ENCODE results near the gene PPP3CB.

The PPP3CB gene

DNA sequence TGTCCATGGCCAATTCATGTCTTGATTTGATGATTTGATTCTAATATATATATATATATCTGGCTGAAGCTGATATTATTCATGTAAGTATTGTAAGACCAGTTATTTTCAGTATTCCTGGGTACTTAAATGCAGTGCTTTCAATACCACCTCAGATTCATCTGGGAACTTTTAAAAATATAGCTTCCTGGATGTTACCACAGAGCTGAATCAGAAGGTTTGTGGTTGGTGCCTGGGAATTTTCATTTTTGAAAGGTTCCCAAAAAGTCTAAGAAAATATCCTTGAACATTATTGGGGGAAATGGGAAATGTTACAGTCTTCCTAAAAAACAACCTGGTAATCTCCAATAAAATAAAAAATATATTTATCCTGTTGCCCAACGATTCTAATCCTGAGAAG is 10.7 kb upstream of the PPP3CB start:
- H3K9ac ChIP-seq (ENCODE audit: low read depth, low read length): 0 out of 2 replicates have a peak overlapping the region, but pooled peaks have one; percentile 40
- no peaks in the 10 kb centered on the region for H3K9me3 ChIP-seq (ENCODE audit: insufficient read depth, low read depth, low read length)
- H3K27ac ChIP-seq (ENCODE audit: low read length): no peak overlapping the region
- peaks cover 10% of the 10 kb centered on the region for H3K4me1 ChIP-seq (ENCODE audit: insufficient read depth, low read length)
- H3K27me3 ChIP-seq (ENCODE audit: insufficient read depth, low read length): no peaks in the 10 kb centered on the region
- H3K4me3 ChIP-seq (ENCODE audit: low read length): no peak overlapping the region
- H3K36me3 ChIP-seq (ENCODE audit: insufficient read depth, low read depth, low read length): peaks cover 31% of the 10 kb centered on the region

DNA sequence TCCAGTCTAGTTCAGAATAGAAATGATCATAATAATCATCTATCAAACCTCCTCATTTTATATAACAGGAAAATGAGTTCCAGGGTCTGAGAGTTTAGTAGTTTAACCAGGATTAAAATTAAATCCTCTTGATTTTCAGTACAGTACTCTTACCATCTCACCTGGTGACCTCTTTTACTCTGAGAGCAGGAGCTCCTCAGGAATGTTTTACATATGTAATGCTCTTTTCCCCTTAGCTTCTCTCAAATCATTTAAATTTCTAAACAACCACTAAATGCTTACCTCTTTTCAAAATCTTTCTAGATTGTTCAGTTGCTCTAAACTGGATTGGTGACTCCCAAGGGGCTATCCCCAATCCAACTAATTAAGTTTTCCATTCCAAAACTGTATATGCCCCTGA is 10.2 kb upstream of the PPP3CB start:
- peaks cover 36% of the 10 kb centered on the region for H3K36me3 ChIP-seq (ENCODE audit: insufficient read depth, low read depth, low read length)
- H3K9me3 ChIP-seq (ENCODE audit: insufficient read depth, low read depth, low read length): no peaks in the 10 kb centered on the region
- peaks cover 10% of the 10 kb centered on the region for H3K4me1 ChIP-seq (ENCODE audit: insufficient read depth, low read length)
- H3K27ac ChIP-seq (ENCODE audit: low read length): no peak overlapping the region
- no peaks in the 10 kb centered on the region for H3K27me3 ChIP-seq (ENCODE audit: insufficient read depth, low read length)
- H3K4me3 ChIP-seq (ENCODE audit: low read length): no peak overlapping the region
- H3K9ac ChIP-seq (ENCODE audit: low read depth, low read length): peak overlapping the region; percentile 40; the same call in 1 of the 2 replicates

- Histone ChIP-seq H3K4me3 (ENCODE audit: low read length) (no peak overlapping the region), H3K27ac (ENCODE audit: low read length) (no peak overlapping the region), H3K27me3 (ENCODE audit: insufficient read depth, low read length) (no peaks in the 10 kb centered on the region), H3K36me3 (ENCODE audit: insufficient read depth, low read depth, low read length) (peaks cover 59% of the 10 kb centered on the region), H3K9ac (ENCODE audit: low read depth, low read length) (no peak overlapping the region), H3K4me1 (ENCODE audit: insufficient read depth, low read length) (peaks cover 10% of the 10 kb centered on the region), H3K9me3 (ENCODE audit: insufficient read depth, low read depth, low read length) (no peaks in the 10 kb centered on the region)
Observed at GRCh38 chr10:73503037-73503436, 7.2 kb upstream of the PPP3CB start.

GRCh38 chr10:73501651-73502050 is 5.8 kb upstream of the PPP3CB start:
- peaks cover 70% of the 10 kb centered on the region for H3K36me3 ChIP-seq (ENCODE audit: insufficient read depth, low read depth, low read length)

DNA sequence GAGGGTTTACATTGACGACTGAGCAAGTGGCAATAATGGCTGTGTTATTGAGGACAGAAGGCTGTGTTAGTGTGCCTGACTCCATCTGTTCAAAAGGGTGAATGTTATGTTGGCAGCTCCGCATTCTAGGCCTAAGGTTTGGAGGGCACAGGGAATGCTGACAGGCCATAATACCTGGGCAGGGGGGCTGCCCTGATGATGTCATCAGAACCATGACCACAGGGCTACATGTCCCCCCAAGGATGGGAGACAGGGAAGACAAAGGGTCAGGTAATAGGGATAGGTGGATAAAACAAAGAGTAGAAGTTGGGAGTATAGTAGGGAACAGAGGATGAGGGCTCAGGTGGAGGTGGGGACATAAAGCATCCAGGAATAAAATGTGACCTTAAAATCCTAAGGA is 1.8 kb upstream of the PPP3CB start:
- H3K36me3 ChIP-seq (ENCODE audit: insufficient read depth, low read depth, low read length): peaks cover 43% of the 10 kb centered on the region
- no peaks in the 10 kb centered on the region for H3K27me3 ChIP-seq (ENCODE audit: insufficient read depth, low read length)
- no peak overlapping the region for H3K4me3 ChIP-seq (ENCODE audit: low read length)
- H3K9me3 ChIP-seq (ENCODE audit: insufficient read depth, low read depth, low read length): no peaks in the 10 kb centered on the region
- H3K4me1 ChIP-seq (ENCODE audit: insufficient read depth, low read length): peaks cover 5% of the 10 kb centered on the region
- H3K27ac ChIP-seq (ENCODE audit: low read length): no peak overlapping the region
- H3K9ac ChIP-seq (ENCODE audit: low read depth, low read length): no peak overlapping the region

More at GRCh38 chr10:73501651-73502050, 5.8 kb upstream of the PPP3CB start:
- Histone ChIP-seq H3K4me1 (ENCODE audit: insufficient read depth, low read length) (peaks cover 9% of the 10 kb centered on the region), H3K9ac (ENCODE audit: low read depth, low read length) (no peak overlapping the region), H3K27me3 (ENCODE audit: insufficient read depth, low read length) (no peaks in the 10 kb centered on the region), H3K4me3 (ENCODE audit: low read length) (no peak overlapping the region), H3K9me3 (ENCODE audit: insufficient read depth, low read depth, low read length) (no peaks in the 10 kb centered on the region), H3K27ac (ENCODE audit: low read length) (no peak overlapping the region)

DNA sequence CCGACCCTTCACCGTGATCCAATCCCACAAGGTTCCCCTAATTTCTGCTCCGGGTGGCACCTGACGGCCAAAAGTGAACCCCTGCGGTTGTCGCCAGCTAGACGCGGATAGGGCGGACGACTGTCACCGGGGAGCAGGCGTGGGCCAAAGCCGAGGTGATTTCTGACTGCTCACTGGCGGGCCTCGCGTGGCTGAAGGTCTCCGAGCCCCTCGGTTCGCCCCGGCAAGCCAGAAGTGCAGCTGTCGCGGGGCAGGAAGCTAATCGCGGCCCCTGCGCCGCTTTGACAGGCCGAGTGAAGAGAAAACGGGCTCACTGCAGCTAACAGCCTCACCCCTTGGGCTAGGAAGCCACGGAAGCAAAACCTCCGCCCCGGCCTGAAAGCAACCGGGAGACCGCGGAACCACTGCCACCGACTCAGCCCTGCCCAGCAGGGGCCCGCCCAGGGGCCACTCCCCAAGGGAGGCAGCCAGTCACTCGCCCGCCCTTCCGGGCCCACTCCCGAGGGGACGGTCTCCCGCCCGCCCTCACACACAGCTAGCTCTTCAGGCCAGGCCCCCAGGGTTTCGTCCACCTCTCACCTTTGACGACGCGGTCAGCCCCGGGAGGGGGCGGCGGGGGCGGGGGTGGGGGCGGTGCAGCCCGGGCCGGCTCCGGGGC is 469 bp downstream of the PPP3CB start:
- Histone ChIP-seq H3K27ac (ENCODE audit: low read length) (no peak overlapping the region), H3K9me3 (ENCODE audit: insufficient read depth, low read depth, low read length) (no peaks in the 10 kb centered on the region), H3K27me3 (ENCODE audit: insufficient read depth, low read length) (no peaks in the 10 kb centered on the region), H3K4me1 (ENCODE audit: insufficient read depth, low read length) (peaks cover 5% of the 10 kb centered on the region), H3K36me3 (ENCODE audit: insufficient read depth, low read depth, low read length) (peaks cover 28% of the 10 kb centered on the region), H3K9ac (ENCODE audit: low read depth, low read length) (peak overlapping the region; percentile 84), H3K4me3 (ENCODE audit: low read length) (peak overlapping the region; percentile 89)

GRCh38 chr10:73494877-73495225 is 973 bp downstream of the PPP3CB start:
- Histone ChIP-seq H3K4me1 (ENCODE audit: insufficient read depth, low read length) (peaks cover 5% of the 10 kb centered on the region), H3K9me3 (ENCODE audit: insufficient read depth, low read depth, low read length) (no peaks in the 10 kb centered on the region), H3K9ac (ENCODE audit: low read depth, low read length) (peak overlapping the region; percentile 84), H3K27me3 (ENCODE audit: insufficient read depth, low read length) (no peaks in the 10 kb centered on the region), H3K4me3 (ENCODE audit: low read length) (peak overlapping the region; percentile 89), H3K27ac (ENCODE audit: low read length) (no peak overlapping the region), H3K36me3 (ENCODE audit: insufficient read depth, low read depth, low read length) (peaks cover 23% of the 10 kb centered on the region)

GRCh38 chr10:73494213-73494612 is 1.6 kb downstream of the PPP3CB start:
- Histone ChIP-seq H3K27me3 (ENCODE audit: insufficient read depth, low read length) (no peaks in the 10 kb centered on the region), H3K9ac (ENCODE audit: low read depth, low read length) (no peak overlapping the region), H3K9me3 (ENCODE audit: insufficient read depth, low read depth, low read length) (no peaks in the 10 kb centered on the region), H3K4me3 (ENCODE audit: low read length) (peak overlapping the region; percentile 89; the same call in 1 of the 2 replicates), H3K27ac (ENCODE audit: low read length) (no peak overlapping the region), H3K4me1 (ENCODE audit: insufficient read depth, low read length) (peaks cover 5% of the 10 kb centered on the region), H3K36me3 (ENCODE audit: insufficient read depth, low read depth, low read length) (peaks cover 17% of the 10 kb centered on the region)

DNA sequence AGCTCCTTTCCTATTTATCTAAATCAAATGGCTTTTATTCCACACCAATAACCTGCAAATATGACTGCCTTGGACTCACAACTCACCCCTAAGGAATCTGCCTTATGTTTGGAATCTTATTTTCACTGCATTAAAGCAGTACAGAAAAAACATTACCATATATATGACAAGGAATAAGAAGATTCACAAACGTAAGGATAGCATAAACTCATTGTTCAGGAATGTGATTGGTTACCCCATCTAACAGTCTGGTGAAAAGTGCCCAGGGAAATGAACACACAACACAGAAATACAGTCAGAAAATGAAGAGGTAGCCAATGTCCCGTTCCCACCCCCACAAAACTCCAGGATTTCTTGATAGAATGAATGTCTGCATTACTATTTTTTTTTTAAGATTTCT is 2.0 kb downstream of the PPP3CB start:
- H3K27me3 ChIP-seq (ENCODE audit: insufficient read depth, low read length): no peaks in the 10 kb centered on the region
- H3K9ac ChIP-seq (ENCODE audit: low read depth, low read length): no peak overlapping the region
- no peaks in the 10 kb centered on the region for H3K9me3 ChIP-seq (ENCODE audit: insufficient read depth, low read depth, low read length)
- H3K4me1 ChIP-seq (ENCODE audit: insufficient read depth, low read length): peaks cover 5% of the 10 kb centered on the region
- H3K36me3 ChIP-seq (ENCODE audit: insufficient read depth, low read depth, low read length): peaks cover 13% of the 10 kb centered on the region
- H3K4me3 ChIP-seq (ENCODE audit: low read length): peak overlapping the region; percentile 37; the same call in 1 of the 2 replicates
- H3K27ac ChIP-seq (ENCODE audit: low read length): no peak overlapping the region

DNA sequence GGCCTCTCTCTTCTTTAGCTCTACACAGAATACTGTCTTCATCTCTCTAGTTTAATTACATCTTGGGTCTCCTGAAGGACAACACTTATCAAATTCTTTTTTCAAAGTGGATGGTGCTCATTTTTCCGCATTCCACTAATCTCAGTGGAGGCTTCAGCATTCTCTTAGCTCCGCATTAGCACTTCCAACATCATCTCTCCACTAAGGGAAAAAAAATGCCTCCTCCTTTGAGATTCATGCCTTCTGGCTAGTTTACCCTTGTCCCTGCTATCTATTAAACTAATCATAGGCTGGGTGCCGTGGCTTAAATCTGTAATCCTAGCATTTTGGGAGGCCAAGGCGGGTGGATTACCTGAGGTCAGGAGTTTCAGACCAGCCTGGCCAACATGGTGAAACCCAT is 9.2 kb downstream of the PPP3CB start:
- H3K36me3 ChIP-seq (ENCODE audit: insufficient read depth, low read depth, low read length): peaks cover 5% of the 10 kb centered on the region; the same call in 1 of the 2 replicates
- H3K4me3 ChIP-seq (ENCODE audit: low read length): no peak overlapping the region
- H3K27ac ChIP-seq (ENCODE audit: low read length): no peak overlapping the region

GRCh38 chr10:73485320-73485719 is 10.5 kb downstream of the PPP3CB start:
- Histone ChIP-seq H3K27me3 (ENCODE audit: insufficient read depth, low read length) (no peaks in the 10 kb centered on the region), H3K9me3 (ENCODE audit: insufficient read depth, low read depth, low read length) (no peaks in the 10 kb centered on the region), H3K4me1 (ENCODE audit: insufficient read depth, low read length) (no peaks in the 10 kb centered on the region), H3K36me3 (ENCODE audit: insufficient read depth, low read depth, low read length) (peaks cover 5% of the 10 kb centered on the region; the same call in 1 of the 2 replicates), H3K4me3 (ENCODE audit: low read length) (no peak overlapping the region), H3K27ac (ENCODE audit: low read length) (no peak overlapping the region), H3K9ac (ENCODE audit: low read depth, low read length) (no peak overlapping the region)

More for the DNA sequence above, 9.2 kb downstream of the PPP3CB start:
- H3K4me1 ChIP-seq (ENCODE audit: insufficient read depth, low read length): no peaks in the 10 kb centered on the region
- no peaks in the 10 kb centered on the region for H3K9me3 ChIP-seq (ENCODE audit: insufficient read depth, low read depth, low read length)
- H3K9ac ChIP-seq (ENCODE audit: low read depth, low read length): no peak overlapping the region
- no peaks in the 10 kb centered on the region for H3K27me3 ChIP-seq (ENCODE audit: insufficient read depth, low read length)

DNA sequence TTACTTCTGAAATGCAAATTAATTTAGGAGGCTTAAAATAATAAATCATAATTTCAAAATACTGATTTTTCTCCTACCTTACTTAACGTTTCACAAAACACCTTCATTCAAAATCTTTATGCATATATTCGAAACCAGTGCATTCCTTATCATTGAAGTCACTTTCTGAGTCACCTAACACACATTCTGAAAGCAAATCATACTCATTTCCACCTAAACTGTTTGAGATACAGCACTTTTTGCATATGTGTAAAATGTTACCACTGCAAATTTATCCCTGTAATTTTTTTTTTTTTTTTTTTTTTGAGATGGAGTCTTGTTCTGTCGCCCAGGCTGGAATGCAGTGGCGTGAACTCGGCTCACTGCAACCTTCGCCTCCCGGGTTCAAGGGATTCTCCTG is 15.7 kb downstream of the PPP3CB start:
- no peaks in the 10 kb centered on the region for H3K27me3 ChIP-seq (ENCODE audit: insufficient read depth, low read length)
- H3K9ac ChIP-seq (ENCODE audit: low read depth, low read length): no peak overlapping the region
- no peak overlapping the region for H3K27ac ChIP-seq (ENCODE audit: low read length)
- no peak overlapping the region for H3K4me3 ChIP-seq (ENCODE audit: low read length)
- H3K36me3 ChIP-seq (ENCODE audit: insufficient read depth, low read depth, low read length): peaks cover 45% of the 10 kb centered on the region
- no peaks in the 10 kb centered on the region for H3K9me3 ChIP-seq (ENCODE audit: insufficient read depth, low read depth, low read length)
- no peaks in the 10 kb centered on the region; the same call in 1 of the 2 replicates for H3K4me1 ChIP-seq (ENCODE audit: insufficient read depth, low read length)
